Adrenal gland (tissue), 12 donors: Measurements from ENCODE around the gene NPR2. TPM values are rescaled to one million over a fixed set of nuclear protein-coding genes. Genes with fewer than 3 reads are reported as not detected.

Experiments
- DNase-seq, 7 donors: peaks; one replicate each; pipeline ENCODE4 v3.0.0-alpha.2; 2019 to 2020
- H3K27ac ChIP-seq, 5 donors: fragments of 200-600 bp; sonication (generic) in 4 of 5; 1 replicate in 3 of 5; 2 replicates in 2 of 5; pipeline versions ENCODE4 v1.5.1 to v1.8.0; 2016 to 2020; ENCODE audit warnings: mild to moderate bottlenecking in 1 of 5
- H3K27me3 ChIP-seq: fragments of 200-600 bp; 2 replicates; pipeline ENCODE4 v1.8.0; 2021
- H3K36me3 ChIP-seq, 2 donors: fragments of 200-600 bp; replicated peaks in 1 of 2; 1 replicate in 1 of 2; 2 replicates in 1 of 2; pipeline versions ENCODE4 v1.5.1 to v1.8.0; 2018 to 2022
- H3K4me1 ChIP-seq, 2 donors: fragments of 200-600 bp; replicated peaks in 1 of 2; 1 replicate in 1 of 2; 2 replicates in 1 of 2; pipeline versions ENCODE4 v1.5.1 to v1.8.0; 2018 to 2021
- H3K4me3 ChIP-seq, 4 donors: fragments of 200-600 bp; sonication (generic) in 3 of 4; one replicate each; pipeline ENCODE4 v1.5.1; 2016 to 2018
- H3K9me3 ChIP-seq, 3 donors: fragments of 200-600 bp; sonication (generic) in 1 of 3; replicated peaks in 1 of 3; 1 replicate in 2 of 3; 2 replicates in 1 of 3; pipeline versions ENCODE4 v1.5.1 to v1.8.0; 2016 to 2021
- POLR2A ChIP-seq, 2 donors: fragments of 450-650 bp; IDR thresholded peaks; one replicate each; pipeline ENCODE4 v1.6.1; 2017; ENCODE audit warnings: antibody characterized with exemption in 2 of 2, mild to moderate bottlenecking in 2 of 2, moderate library complexity in 1 of 2
- WGBS, 4 donors: extraction: QIAGEN DNeasy Blood & Tissue Kit in 2 of 4; methylation state at CpG; one replicate each; pipeline versions ENCODE4 v1.1.5 to v1.1.7; 2013 to 2017; 5-methylcytosine and 5-hydroxymethylcytosine counted together
- intact Hi-C, 2 donors: fragments of 100-400 bp; cut with DNase I; formaldehyde crosslinking; loops; one replicate each; pipeline versions ENCODE4 v1.14.1 to v1.15.0; 2022 to 2023
- polyA plus RNA-seq, 3 donors: library from polyadenylated mRNA; stranded (reverse); fragments of 200-250 nt in 2 of 3; fragments of 350-450 nt in 1 of 3; fragmentation: Illumina TruSeq in 1 of 3; extraction: RNeasy Lipid Tissue Mini Kit (QIAGEN cat#74804) in 1 of 3; gene quantifications; one replicate each; pipeline ENCODE4 v1.2.3, GENCODE V29; 2013 to 2014
- total RNA-seq, 9 donors: library from RNA; depleted of rRNA in 4 of 9; stranded (reverse); fragments of >200 nt in 4 of 9; fragments of 120-200 nt in 1 of 9; fragmentation: NEBNext Ultra II Directional in 1 of 9; extraction: Animal tissue kit (Norgen Biotek cat#: 25700) in 1 of 9; gene quantifications; one replicate each; pipeline versions ENCODE4 v1.1.0 to v1.2.4, GENCODE V29; 2013 to 2023
- TF ChIP-seq, protein P1 (sequence below), 6 experiments: fragments of 450-650 bp in 4 of 6; fragments of 200-600 bp in 2 of 6; sonication (generic) in 1 of 6; IDR thresholded peaks; 1 replicate in 5 of 6; 2 replicates in 1 of 6; pipeline versions ENCODE4 v1.5.1 to v1.8.0; 2016 to 2021; ENCODE audit warnings: antibody characterized with exemption in 6 of 6, mild to moderate bottlenecking in 2 of 6, moderate library complexity in 1 of 6
- donor health status: healthy with polysubstance abuse.
- donor health status: Bipolar disorder and iron deficiency.
- donor health status: DM: yes; HTN: yes; CAD: no.
- donor health status: DM: no; HTN: no; CAD: no.
- donor health status: DM: no; HTN: no; CAD: no.
- donor health status: DM: yes; HTN: yes; CAD: no.

The NPR2 gene
- total and polyA plus RNA-seq, 12 donors = 5.6 to 69.9 (median 24.1) TPM

DNA sequence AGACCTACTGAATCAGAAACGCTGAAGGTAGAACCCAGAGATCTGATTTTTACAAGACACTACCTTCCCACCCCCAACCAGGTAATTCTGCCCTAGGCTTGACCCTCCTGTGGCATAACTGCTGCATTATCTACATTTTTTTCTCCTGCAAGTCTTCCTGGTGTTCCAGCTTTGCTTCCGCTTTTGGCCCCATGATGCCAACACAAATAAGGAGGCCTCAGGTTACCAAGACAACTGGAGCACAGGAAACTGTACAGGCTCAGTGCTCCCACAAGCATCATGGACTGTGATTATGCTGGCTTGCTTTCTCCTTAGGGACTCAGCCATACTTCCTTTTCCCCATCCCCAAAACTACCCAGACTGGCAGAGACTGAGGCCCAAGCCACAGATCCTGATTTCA, 30.7 kb upstream of the NPR2 start:
- Histone ChIP-seq H3K27ac (no peak overlapping the region), H3K4me1 (peaks cover 12 to 28% of the 10 kb centered on the region in 2 donors), H3K36me3 (no peaks in the 10 kb centered on the region), H3K9me3 (no peaks in the 10 kb centered on the region), H3K27me3 (no peaks in the 10 kb centered on the region), H3K4me3 (no peak overlapping the region)
- intact Hi-C loops = no loop called here
- no peak for DNase-seq
- TF ChIP-seq, protein P1, sequence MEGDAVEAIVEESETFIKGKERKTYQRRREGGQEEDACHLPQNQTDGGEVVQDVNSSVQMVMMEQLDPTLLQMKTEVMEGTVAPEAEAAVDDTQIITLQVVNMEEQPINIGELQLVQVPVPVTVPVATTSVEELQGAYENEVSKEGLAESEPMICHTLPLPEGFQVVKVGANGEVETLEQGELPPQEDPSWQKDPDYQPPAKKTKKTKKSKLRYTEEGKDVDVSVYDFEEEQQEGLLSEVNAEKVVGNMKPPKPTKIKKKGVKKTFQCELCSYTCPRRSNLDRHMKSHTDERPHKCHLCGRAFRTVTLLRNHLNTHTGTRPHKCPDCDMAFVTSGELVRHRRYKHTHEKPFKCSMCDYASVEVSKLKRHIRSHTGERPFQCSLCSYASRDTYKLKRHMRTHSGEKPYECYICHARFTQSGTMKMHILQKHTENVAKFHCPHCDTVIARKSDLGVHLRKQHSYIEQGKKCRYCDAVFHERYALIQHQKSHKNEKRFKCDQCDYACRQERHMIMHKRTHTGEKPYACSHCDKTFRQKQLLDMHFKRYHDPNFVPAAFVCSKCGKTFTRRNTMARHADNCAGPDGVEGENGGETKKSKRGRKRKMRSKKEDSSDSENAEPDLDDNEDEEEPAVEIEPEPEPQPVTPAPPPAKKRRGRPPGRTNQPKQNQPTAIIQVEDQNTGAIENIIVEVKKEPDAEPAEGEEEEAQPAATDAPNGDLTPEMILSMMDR (IDR thresholded peaks at IDR 0.05) = no peak
- WGBS, 4 donors = 41 to 80% (median 66%) methylated on average over 2 of the region's 2 CpGs

DNA sequence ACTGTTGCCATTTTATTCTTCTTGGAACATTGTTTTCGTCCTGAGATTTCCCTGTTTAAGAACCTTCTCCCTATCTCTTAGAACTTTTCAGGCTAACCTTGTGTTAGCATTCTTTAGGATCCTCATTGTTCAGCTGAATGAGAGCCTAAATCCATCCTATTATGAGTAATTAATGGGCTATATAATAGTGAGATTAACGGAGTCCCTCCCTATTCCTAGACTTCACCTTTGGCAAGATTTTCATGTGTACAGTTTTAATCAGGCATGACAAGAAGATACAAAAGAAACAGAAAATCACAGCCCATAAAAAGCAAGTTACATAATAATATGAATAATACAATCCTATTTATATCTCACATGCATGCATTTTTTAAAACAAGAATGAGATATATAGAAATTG, 28.2 kb upstream of the NPR2 start:
- Histone ChIP-seq H3K4me1 (peaks cover 0 to 8% of the 10 kb centered on the region in 2 donors), H3K27ac (no peak overlapping the region), H3K4me3 (no peak overlapping the region), H3K27me3 (no peaks in the 10 kb centered on the region), H3K9me3 (no peaks in the 10 kb centered on the region), H3K36me3 (no peaks in the 10 kb centered on the region)
- TF ChIP-seq, protein P1 (IDR thresholded peaks at IDR 0.05) = no peak
- no peak for TF ChIP-seq POLR2A (IDR thresholded peaks at IDR 0.05)
- no peak for DNase-seq
- 86 to 92% (median 89%) methylated on average over 2 of the region's 2 CpGs for WGBS, 4 donors
- intact Hi-C loops = no loop called here

DNA sequence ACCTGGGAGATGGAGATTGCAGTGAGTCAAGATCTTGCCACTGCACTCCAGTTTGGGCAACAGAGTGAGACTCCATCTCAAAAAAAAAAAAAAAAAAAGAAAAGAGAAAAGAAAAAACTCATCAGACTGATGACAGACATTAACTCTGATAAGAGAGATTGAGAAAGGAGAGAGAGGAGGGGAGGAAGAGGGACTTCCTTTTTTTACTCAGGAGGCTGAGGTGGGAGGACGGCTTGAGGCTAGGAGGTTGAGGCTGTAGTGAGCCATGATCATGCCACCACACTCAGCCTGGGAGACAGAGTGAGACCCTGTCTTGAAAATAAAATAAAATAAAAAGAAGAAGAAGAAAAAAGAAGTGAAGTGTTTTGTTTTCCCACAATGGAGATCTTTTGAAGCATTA, 27.6 kb upstream of the NPR2 start:
- 93 to 100% (median 95%) methylated on average over 1 of the region's 1 CpG for WGBS, 4 donors
- intact Hi-C loops = no loop called here
- Histone ChIP-seq H3K27ac (no peak overlapping the region), H3K27me3 (no peaks in the 10 kb centered on the region), H3K9me3 (no peaks in the 10 kb centered on the region), H3K4me3 (no peak overlapping the region), H3K36me3 (no peaks in the 10 kb centered on the region), H3K4me1 (peaks cover 0 to 2% of the 10 kb centered on the region in 2 donors)
- TF ChIP-seq, protein P1 (IDR thresholded peaks at IDR 0.05) = no peak
- DNase-seq = no peak

DNA sequence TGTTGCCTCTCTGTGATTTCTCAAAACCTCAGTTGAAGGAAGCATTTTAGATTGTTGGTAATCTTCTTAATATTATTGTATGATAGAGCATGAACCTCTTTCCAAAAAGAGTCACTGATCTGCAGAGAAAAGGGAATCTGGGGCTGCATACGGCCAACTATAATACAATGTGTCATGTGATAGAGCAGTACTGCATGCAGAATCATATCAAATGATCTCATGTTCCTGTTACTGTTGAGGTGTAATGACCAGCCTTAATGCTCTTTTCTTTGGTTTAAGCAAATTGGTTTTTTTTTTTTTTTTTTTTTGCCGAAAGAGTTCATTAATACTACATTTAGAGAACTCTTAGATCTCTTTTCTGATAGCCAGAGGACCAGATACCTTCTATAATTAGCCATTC, 24.4 kb upstream of the NPR2 start:
- H3K27me3 ChIP-seq = no peaks in the 10 kb centered on the region
- 77 to 98% (median 83%) methylated on average over 2 of the region's 2 CpGs for WGBS, 4 donors
- intact Hi-C loops = no loop called here
- no peak overlapping the region for H3K27ac ChIP-seq
- H3K4me3 ChIP-seq = no peak overlapping the region
- no peak for TF ChIP-seq POLR2A (IDR thresholded peaks at IDR 0.05)
- TF ChIP-seq, protein P1 (IDR thresholded peaks at IDR 0.05) = no peak
- no peak for DNase-seq
- H3K9me3 ChIP-seq = no peaks in the 10 kb centered on the region
- no peaks in the 10 kb centered on the region for H3K36me3 ChIP-seq
- peaks cover 18 to 20% of the 10 kb centered on the region in 2 donors for H3K4me1 ChIP-seq
